HCT116 (cell line): ENCODE results near the gene BRMS1L. TPM values are rescaled to one million over a fixed set of nuclear protein-coding genes. Genes with fewer than 3 reads are reported as not detected.

Experiments
- ATAC-seq: fragments of 200-7000 bp; cut with Tn5 transposase; 2 replicates; pipeline ENCODE4 v1.9.1; 2020; ENCODE audit warnings: mild to moderate bottlenecking, moderate library complexity
- BruUV-seq: library from RNA; stranded (reverse); fragments of 400-500 nt; replicated peaks from 2 replicates; lab custom pipeline; 2021; lab: Mats Ljungman, UMichigan
- CTCF ChIA-PET: fragments of 300-600 bp; sonication (Branson Sonifier 250); formaldehyde crosslinking; loops from one replicate; lab custom pipeline; 2021; ENCODE audit warnings: antibody characterized with exemption; lab: Charles Lee
- POLR2A ChIA-PET: fragments of 300-600, 350-600 bp; sonication (Branson Sonifier 250); formaldehyde crosslinking; loops from one replicate; lab custom pipeline; 2021; ENCODE audit warnings: antibody characterized with exemption; lab: Charles Lee
- RAD21 ChIA-PET, 2 experiments: fragments of 300-600 bp; sonication (Branson Sonifier 250); formaldehyde crosslinking; loops; one replicate each; lab custom pipeline; 2023; ENCODE audit warnings: low total read pairs in 2 of 2; ENCODE audit not compliant: uncharacterized antibody in 2 of 2, unreplicated experiment in 2 of 2, low non-redundant PET in 1 of 2; lab: Charles Lee
- DNase-seq: peaks from one replicate; pipeline ENCODE4 v3.0.0-alpha.2; 2010; ENCODE audit warnings: low read depth, low spot score
- H2AFZ ChIP-seq: fragments of 200-600 bp; shearing (Covaris generic), sonication (generic); 2 replicates; pipeline ENCODE4 v1.6.1; 2017; ENCODE audit warnings: low read depth, mixed run types, mixed read lengths, antibody characterized with exemption, low read length; ENCODE audit not compliant: poor library complexity, severe bottlenecking
- H3K27ac ChIP-seq: 2 replicates; pipeline ENCODE4 v1.5.1; 2012; ENCODE audit warnings: low read depth, low read length
- H3K27me3 ChIP-seq: fragments of 200-600 bp; sonication (generic); 2 replicates; pipeline ENCODE4 v1.6.1; 2016; ENCODE audit warnings: mixed run types, low read length, mixed read lengths; ENCODE audit not compliant: insufficient read depth
- H3K36me3 ChIP-seq, 2 experiments: fragments of 200-500 bp in 1 of 2; fragments of 200-600 bp in 1 of 2; sonication (Bioruptor generic) in 1 of 2; sonication (generic) in 1 of 2; 2 replicates each; pipeline versions ENCODE4 v1.5.1 to v1.6.1; 2014 to 2016; ENCODE audit warnings: low read length in 2 of 2, inconsistent platforms in 1 of 2, mixed read lengths in 1 of 2, mixed run types in 1 of 2; ENCODE audit not compliant: insufficient read depth in 2 of 2, control insufficient read depth in 1 of 2
- H3K4me1 ChIP-seq, 2 experiments: fragments of 200-600 bp in 1 of 2; sonication (generic) in 1 of 2; 2 replicates each; pipeline versions ENCODE4 v1.5.1 to v1.6.1; 2012 to 2017; ENCODE audit warnings: low read length in 2 of 2, inconsistent platforms in 1 of 2, mild to moderate bottlenecking in 1 of 2, mixed read lengths in 1 of 2, mixed run types in 1 of 2, moderate library complexity in 1 of 2; ENCODE audit not compliant: insufficient read depth in 2 of 2, control insufficient read depth in 1 of 2
- H3K4me2 ChIP-seq: fragments of 200-600 bp; sonication (generic); 2 replicates; pipeline ENCODE4 v1.6.1; 2017; ENCODE audit warnings: mixed run types, low read length, mixed read lengths
- H3K4me3 ChIP-seq, 2 experiments: fragments of 200-600 bp in 1 of 2; sonication (generic) in 1 of 2; replicated peaks in 1 of 2; 2 replicates each; pipeline ENCODE4 v1.5.1; 2011 to 2016; ENCODE audit warnings: low read length in 2 of 2, control low read depth in 1 of 2, low read depth in 1 of 2, mild to moderate bottlenecking in 1 of 2, mixed read lengths in 1 of 2, mixed run types in 1 of 2
- H3K79me2 ChIP-seq: fragments of 200-600 bp; sonication (generic); 2 replicates; pipeline ENCODE4 v1.6.1; 2017; ENCODE audit warnings: mild to moderate bottlenecking, mixed run types, low read length, moderate library complexity, mixed read lengths; ENCODE audit not compliant: insufficient read depth
- H3K9ac ChIP-seq: fragments of 200-600 bp; sonication (generic); 2 replicates; pipeline ENCODE4 v1.6.1; 2016; ENCODE audit warnings: low read length, mixed read lengths
- H3K9me2 ChIP-seq: fragments of 200-600 bp; sonication (generic), shearing (Covaris generic); 2 replicates; pipeline ENCODE4 v1.6.1; 2017; ENCODE audit warnings: mixed run types, mild to moderate bottlenecking, moderate library complexity; ENCODE audit not compliant: insufficient read depth
- H3K9me3 ChIP-seq, 2 experiments: fragments of 200-500 bp in 1 of 2; fragments of 200-600 bp in 1 of 2; sonication (Bioruptor generic) in 1 of 2; sonication (generic) in 1 of 2; 2 replicates each; pipeline ENCODE4 v1.6.1; 2014 to 2017; ENCODE audit warnings: low read length in 2 of 2, mixed read lengths in 2 of 2, inconsistent platforms in 1 of 2, low read depth in 1 of 2, mild to moderate bottlenecking in 1 of 2, mixed run types in 1 of 2, moderate library complexity in 1 of 2; ENCODE audit not compliant: control insufficient read depth in 1 of 2, insufficient read depth in 1 of 2
- H4K20me1 ChIP-seq: fragments of 200-600 bp; sonication (generic), shearing (Covaris generic); 2 replicates; pipeline ENCODE4 v1.6.1; 2017; ENCODE audit warnings: mixed run types, mild to moderate bottlenecking, moderate library complexity; ENCODE audit not compliant: insufficient read depth
- CBX3 ChIP-seq: IDR thresholded peaks from 2 replicates; pipeline ENCODE4 v1.6.1; 2012; ENCODE audit warnings: low read depth
- CEBPB ChIP-seq: IDR thresholded peaks from 2 replicates; pipeline ENCODE4 v1.6.1; 2012; ENCODE audit warnings: low read depth
- EGR1 ChIP-seq: IDR thresholded peaks from 2 replicates; pipeline ENCODE4 v1.6.1; 2012; ENCODE audit warnings: low read depth
- ELF1 ChIP-seq: IDR thresholded peaks from 2 replicates; pipeline ENCODE4 v1.6.1; 2012; ENCODE audit warnings: low read depth, borderline replicate concordance
- EZH2 ChIP-seq: fragments of 200-600 bp; sonication (generic); IDR thresholded peaks from 2 replicates; pipeline ENCODE4 v1.6.1; 2017; ENCODE audit warnings: antibody characterized with exemption, mixed run types
- EZH2phosphoT487 ChIP-seq: fragments of 200-600 bp; IDR thresholded peaks from 2 replicates; pipeline ENCODE4 v1.6.1; 2018; ENCODE audit warnings: antibody characterized with exemption, borderline replicate concordance
- FOSL1 ChIP-seq: IDR thresholded peaks from 2 replicates; pipeline ENCODE4 v1.6.1; 2012; ENCODE audit warnings: low read depth
- JUND ChIP-seq: IDR thresholded peaks from 2 replicates; pipeline ENCODE4 v1.6.1; 2012
- POLR2A ChIP-seq: IDR thresholded peaks from 2 replicates; pipeline ENCODE4 v1.7.0; 2011; ENCODE audit warnings: borderline replicate concordance; ENCODE audit not compliant: insufficient read depth, insufficient read length; ENCODE audit errors: extremely low read depth
- POLR2AphosphoS5 ChIP-seq: IDR thresholded peaks from 2 replicates; pipeline ENCODE4 v1.6.1; 2011; ENCODE audit warnings: mild to moderate bottlenecking, low read depth, low read length, moderate library complexity
- RAD21 ChIP-seq: IDR thresholded peaks from 2 replicates; pipeline ENCODE4 v1.6.1; 2012; ENCODE audit warnings: low read depth, mild to moderate bottlenecking
- SIN3A ChIP-seq: IDR thresholded peaks from 2 replicates; pipeline ENCODE4 v1.6.1; 2012; ENCODE audit warnings: low read depth
- SRF ChIP-seq: IDR thresholded peaks from 2 replicates; pipeline ENCODE4 v1.6.1; 2012; ENCODE audit warnings: low read depth
- TCF7L2 ChIP-seq: IDR thresholded peaks from 2 replicates; pipeline ENCODE4 v1.7.0; 2011; ENCODE audit warnings: borderline replicate concordance, inconsistent platforms; ENCODE audit not compliant: insufficient read depth, insufficient read length; ENCODE audit errors: extremely low read depth
- YY1 ChIP-seq: IDR thresholded peaks from 2 replicates; pipeline ENCODE4 v1.6.1; 2011; ENCODE audit warnings: low read length, low read depth, moderate library complexity, mild to moderate bottlenecking; ENCODE audit not compliant: insufficient replicate concordance; ENCODE audit errors: extremely low read depth
- ZNF274 ChIP-seq: fragments of 200-500 bp; sonication (Bioruptor generic); IDR thresholded peaks from 2 replicates; pipeline ENCODE4 v1.6.1; 2014; ENCODE audit warnings: mild to moderate bottlenecking, low read depth, low read length, inconsistent platforms
- intact Hi-C: fragments of 100-400 bp; cut with micrococcal nuclease; formaldehyde crosslinking; loops from 2 replicates; pipeline ENCODE4 v1.10.0; 2022
- total RNA-seq: library from RNA; stranded (reverse); gene quantifications from one replicate; pipeline ENCODE4 v1.2.1, GENCODE V29; 2021; ENCODE audit not compliant: unreplicated experiment
- TF ChIP-seq, protein P1 (sequence below): IDR thresholded peaks from 2 replicates; pipeline ENCODE4 v1.6.1; 2012; ENCODE audit warnings: low read depth
- TF ChIP-seq, protein P2 (sequence below): IDR thresholded peaks from 2 replicates; pipeline ENCODE4 v1.6.1; 2012
- TF ChIP-seq, protein P3 (sequence below): IDR thresholded peaks from 2 replicates; pipeline ENCODE4 v1.6.1; 2011; ENCODE audit warnings: mild to moderate bottlenecking, low read length, moderate library complexity; ENCODE audit not compliant: insufficient replicate concordance; ENCODE audit errors: extremely low read depth
- TF ChIP-seq, protein P4 (sequence below): IDR thresholded peaks from 2 replicates; pipeline ENCODE4 v1.6.1; 2012

Gene BRMS1L
- total RNA-seq, 1 experiment from 2014 or later, result 6.2 TPM

DNA sequence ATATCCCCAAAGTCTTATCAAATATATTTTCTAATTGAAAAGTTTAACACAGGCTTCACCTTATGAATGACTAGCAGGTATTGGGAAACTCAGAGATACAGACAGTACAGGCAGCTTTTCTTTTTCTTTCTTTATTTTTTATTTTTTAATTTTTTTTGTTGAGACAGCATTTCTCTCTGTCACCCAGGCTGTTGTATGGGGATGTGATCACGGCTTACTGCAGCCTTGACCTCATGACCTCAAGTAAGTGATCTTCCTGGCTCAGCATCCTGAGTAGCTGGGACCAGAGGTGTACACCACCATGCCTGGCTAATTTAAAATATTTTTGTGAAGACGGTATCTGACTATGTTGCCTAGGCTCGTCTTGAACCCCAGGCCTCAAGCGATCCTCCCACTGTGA, 85.0 kb downstream of the BRMS1L start:
- DNase-seq (no peak), ATAC-seq (no peak)
- ChIA-PET POLR2A (no interaction called here), RAD21 (no interaction called here), CTCF (no interaction called here)
- no peak overlapping the region for H3K9ac ChIP-seq
- H3K9me2 ChIP-seq, result no peaks in the 10 kb centered on the region
- H3K79me2 ChIP-seq, result no peaks in the 10 kb centered on the region
- H2AFZ ChIP-seq, result no peak overlapping the region
- no peaks in the 10 kb centered on the region for H3K27me3 ChIP-seq
- H3K4me2 ChIP-seq, result no peak overlapping the region
- intact Hi-C loops, result no loop called here
- BruUV-seq, result no TSS peak
- no peak overlapping the region for H3K4me3 ChIP-seq
- TF ChIP-seq, protein P1, sequence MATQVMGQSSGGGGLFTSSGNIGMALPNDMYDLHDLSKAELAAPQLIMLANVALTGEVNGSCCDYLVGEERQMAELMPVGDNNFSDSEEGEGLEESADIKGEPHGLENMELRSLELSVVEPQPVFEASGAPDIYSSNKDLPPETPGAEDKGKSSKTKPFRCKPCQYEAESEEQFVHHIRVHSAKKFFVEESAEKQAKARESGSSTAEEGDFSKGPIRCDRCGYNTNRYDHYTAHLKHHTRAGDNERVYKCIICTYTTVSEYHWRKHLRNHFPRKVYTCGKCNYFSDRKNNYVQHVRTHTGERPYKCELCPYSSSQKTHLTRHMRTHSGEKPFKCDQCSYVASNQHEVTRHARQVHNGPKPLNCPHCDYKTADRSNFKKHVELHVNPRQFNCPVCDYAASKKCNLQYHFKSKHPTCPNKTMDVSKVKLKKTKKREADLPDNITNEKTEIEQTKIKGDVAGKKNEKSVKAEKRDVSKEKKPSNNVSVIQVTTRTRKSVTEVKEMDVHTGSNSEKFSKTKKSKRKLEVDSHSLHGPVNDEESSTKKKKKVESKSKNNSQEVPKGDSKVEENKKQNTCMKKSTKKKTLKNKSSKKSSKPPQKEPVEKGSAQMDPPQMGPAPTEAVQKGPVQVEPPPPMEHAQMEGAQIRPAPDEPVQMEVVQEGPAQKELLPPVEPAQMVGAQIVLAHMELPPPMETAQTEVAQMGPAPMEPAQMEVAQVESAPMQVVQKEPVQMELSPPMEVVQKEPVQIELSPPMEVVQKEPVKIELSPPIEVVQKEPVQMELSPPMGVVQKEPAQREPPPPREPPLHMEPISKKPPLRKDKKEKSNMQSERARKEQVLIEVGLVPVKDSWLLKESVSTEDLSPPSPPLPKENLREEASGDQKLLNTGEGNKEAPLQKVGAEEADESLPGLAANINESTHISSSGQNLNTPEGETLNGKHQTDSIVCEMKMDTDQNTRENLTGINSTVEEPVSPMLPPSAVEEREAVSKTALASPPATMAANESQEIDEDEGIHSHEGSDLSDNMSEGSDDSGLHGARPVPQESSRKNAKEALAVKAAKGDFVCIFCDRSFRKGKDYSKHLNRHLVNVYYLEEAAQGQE, result no peak
- no peak for TF ChIP-seq TCF7L2
- TF ChIP-seq FOSL1, result no peak
- TF ChIP-seq, protein P2, sequence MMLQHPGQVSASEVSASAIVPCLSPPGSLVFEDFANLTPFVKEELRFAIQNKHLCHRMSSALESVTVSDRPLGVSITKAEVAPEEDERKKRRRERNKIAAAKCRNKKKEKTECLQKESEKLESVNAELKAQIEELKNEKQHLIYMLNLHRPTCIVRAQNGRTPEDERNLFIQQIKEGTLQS, result no peak
- TF ChIP-seq, protein P3, sequence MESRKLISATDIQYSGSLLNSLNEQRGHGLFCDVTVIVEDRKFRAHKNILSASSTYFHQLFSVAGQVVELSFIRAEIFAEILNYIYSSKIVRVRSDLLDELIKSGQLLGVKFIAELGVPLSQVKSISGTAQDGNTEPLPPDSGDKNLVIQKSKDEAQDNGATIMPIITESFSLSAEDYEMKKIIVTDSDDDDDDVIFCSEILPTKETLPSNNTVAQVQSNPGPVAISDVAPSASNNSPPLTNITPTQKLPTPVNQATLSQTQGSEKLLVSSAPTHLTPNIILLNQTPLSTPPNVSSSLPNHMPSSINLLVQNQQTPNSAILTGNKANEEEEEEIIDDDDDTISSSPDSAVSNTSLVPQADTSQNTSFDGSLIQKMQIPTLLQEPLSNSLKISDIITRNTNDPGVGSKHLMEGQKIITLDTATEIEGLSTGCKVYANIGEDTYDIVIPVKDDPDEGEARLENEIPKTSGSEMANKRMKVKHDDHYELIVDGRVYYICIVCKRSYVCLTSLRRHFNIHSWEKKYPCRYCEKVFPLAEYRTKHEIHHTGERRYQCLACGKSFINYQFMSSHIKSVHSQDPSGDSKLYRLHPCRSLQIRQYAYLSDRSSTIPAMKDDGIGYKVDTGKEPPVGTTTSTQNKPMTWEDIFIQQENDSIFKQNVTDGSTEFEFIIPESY, result no peak
- no peak for TF ChIP-seq SRF
- TF ChIP-seq ELF1, result no peak
- no peak for TF ChIP-seq CEBPB
- TF ChIP-seq, protein P4, sequence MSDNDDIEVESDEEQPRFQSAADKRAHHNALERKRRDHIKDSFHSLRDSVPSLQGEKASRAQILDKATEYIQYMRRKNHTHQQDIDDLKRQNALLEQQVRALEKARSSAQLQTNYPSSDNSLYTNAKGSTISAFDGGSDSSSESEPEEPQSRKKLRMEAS, result no peak
- TF ChIP-seq CBX3, result no peak
- no peak for TF ChIP-seq SIN3A
- no peak for TF ChIP-seq EZH2
- TF ChIP-seq POLR2AphosphoS5, result no peak
- no peak for TF ChIP-seq POLR2A
- TF ChIP-seq EZH2phosphoT487, result no peak
- TF ChIP-seq RAD21, result no peak
- no peak for TF ChIP-seq YY1
- TF ChIP-seq EGR1, result no peak
- no peak for TF ChIP-seq JUND
- no peak for TF ChIP-seq ZNF274
- no peaks in the 10 kb centered on the region for H4K20me1 ChIP-seq
- no peak overlapping the region for H3K27ac ChIP-seq
- no peaks in the 10 kb centered on the region for H3K4me1 ChIP-seq
- no peaks in the 10 kb centered on the region for H3K9me3 ChIP-seq
- H3K36me3 ChIP-seq, result no peaks in the 10 kb centered on the region
